ENCODE results near the gene AP4E1. TPM values are rescaled to one million over a fixed set of nuclear protein-coding genes. Genes with fewer than 3 reads are reported as not detected.

The AP4E1 gene
- total and polyA plus RNA-seq, 2 of the 8 experiments (the other 6 are each of a cell fraction or from before 2014, with no cell fraction given): 1.4 to 10.9 TPM

GRCh38 chr15:50890751-50891150 lies 17.7 kb upstream of the AP4E1 start:
- peaks cover 17 to 25% of the 10 kb centered on the region in 2 experiments; a peak in 3 of 4 replicates for H3K9me3 ChIP-seq (ENCODE audit: insufficient read depth in 2 of 2, low read depth in 1 of 2, low read length in 1 of 2)
- WGBS, 2 experiments (ENCODE audit: extremely low coverage in 1 of 2, insufficient coverage in 1 of 2, insufficient read length in 1 of 2, insufficient replicate concordance in 2 of 2, low coverage in 1 of 2, low lambda C conversion rate in 2 of 2, missing lambda C conversion rate in 1 of 2): 92% methylated on average over 5 of the region's 5 CpGs; no CpG with 5 or more reads in 1 of the 2 experiments
- no peaks in the 10 kb centered on the region for H3K27me3 ChIP-seq (replicated peaks in 1 of 4; ENCODE audit: control insufficient read depth in 3 of 4, extremely low read depth in 1 of 4, insufficient read depth in 3 of 4, low read length in 3 of 4)
- CTCF ChIA-PET (ENCODE audit: partially characterized antibody): no interaction called here
- no peak for DNase-seq (ENCODE audit: low read depth in 1 of 2, low spot score in 2 of 2)
- no peak overlapping the region for H2AK5ac ChIP-seq (ENCODE audit: low read depth, low read length)
- no peak overlapping the region for H3K56ac ChIP-seq (replicated peaks; ENCODE audit: insufficient read length, low read depth, low read length)
- H4K8ac ChIP-seq (ENCODE audit: extremely low read depth, insufficient read depth, low read length): no peak overlapping the region
- H2BK20ac ChIP-seq (ENCODE audit: low read length): no peak overlapping the region
- no peaks in the 10 kb centered on the region for H4K20me1 ChIP-seq (replicated peaks in 1 of 2; ENCODE audit: control insufficient read depth in 1 of 2, insufficient read depth in 2 of 2, low read length in 2 of 2)
- H4K91ac ChIP-seq (replicated peaks; ENCODE audit: insufficient read length, low read length): no peak overlapping the region
- no peak overlapping the region for H3K27ac ChIP-seq (ENCODE audit: low read depth, low read length)
- no peak overlapping the region for H2BK12ac ChIP-seq (ENCODE audit: low read depth, low read length)
- no peak overlapping the region for H3K23ac ChIP-seq (ENCODE audit: insufficient read length)
- no peak overlapping the region for H3K4ac ChIP-seq (replicated peaks; ENCODE audit: insufficient read length, low read depth, low read length)
- TF ChIP-seq JUN (IDR thresholded peaks at IDR 0.05; ENCODE audit: low read depth, low read length) (no peak), RBBP5 (IDR thresholded peaks at IDR 0.05; ENCODE audit: borderline replicate concordance, low read depth, low read length) (no peak), KDM4A (IDR thresholded peaks at IDR 0.05; ENCODE audit: low read depth, low read length, severe bottlenecking) (no peak), CTCF (IDR thresholded peaks at IDR 0.05; ENCODE audit: control extremely low read depth in 1 of 3, insufficient read depth in 1 of 3, low read depth in 1 of 3, low read length in 3 of 3) (no peak), RNF2 (IDR thresholded peaks at IDR 0.05; ENCODE audit: borderline replicate concordance, low read depth, low read length, missing control alignments, poor library complexity, severe bottlenecking) (no peak)
- no peak overlapping the region for H2BK15ac ChIP-seq (ENCODE audit: low read length)
- POLR2A ChIA-PET (ENCODE audit: partially characterized antibody): no interaction called here
- H3K79me2 ChIP-seq (ENCODE audit: control insufficient read depth in 1 of 2, insufficient read depth in 2 of 2, low read length in 2 of 2): no peaks in the 10 kb centered on the region
- no peak overlapping the region for H3K18ac ChIP-seq (ENCODE audit: extremely low read depth, low read length)
- H3K9ac ChIP-seq (replicated peaks in 1 of 4; ENCODE audit: extremely low read depth in 1 of 4, low read depth in 3 of 4, low read length in 3 of 4): no peak overlapping the region
- H3K36me3 ChIP-seq (ENCODE audit: control insufficient read depth in 2 of 4, insufficient read depth in 4 of 4, low read length in 3 of 4): no peaks in the 10 kb centered on the region
- H2AFZ ChIP-seq (ENCODE audit: low read length): no peak overlapping the region
- H3K79me1 ChIP-seq (ENCODE audit: low read depth, low read length): no peaks in the 10 kb centered on the region
- no peaks in the 10 kb centered on the region for H3K23me2 ChIP-seq (ENCODE audit: low read depth, low read length)
- H3K4me1 ChIP-seq (replicated peaks in 1 of 4; ENCODE audit: control insufficient read depth in 3 of 4, insufficient read depth in 4 of 4, low read length in 3 of 4): no peaks in the 10 kb centered on the region
- H3K4me2 ChIP-seq (ENCODE audit: insufficient read depth in 1 of 2, low read depth in 2 of 2, low read length in 2 of 2): no peak overlapping the region
- no peak for FAIRE-seq
- no peak overlapping the region for H3K4me3 ChIP-seq (ENCODE audit: extremely low read depth in 1 of 4, insufficient read depth in 2 of 4, low read depth in 3 of 4, low read length in 4 of 4)
- H2BK120ac ChIP-seq (replicated peaks; ENCODE audit: low read depth, low read length): no peak overlapping the region
- no peak overlapping the region for H3K14ac ChIP-seq (ENCODE audit: insufficient read length)
- H2BK5ac ChIP-seq (ENCODE audit: low read depth, low read length): no peak overlapping the region
- no peak overlapping the region for H4K5ac ChIP-seq (ENCODE audit: insufficient read length, low read depth, low read length)
